CD4-positive, alpha-beta T cell treated with Interleukin-6 at 100 ng/mL for 8 hours (primary cell): ENCODE measurements around the gene ADARB2.
"Not testable (repeated sequence)": the region's sequence is repeated elsewhere in the genome, so short reads cannot be mapped to it uniquely, and the experiment has no call there.

Source experiments
- DNase-seq: peaks from one replicate; pipeline ENCODE4 v3.0.0-alpha.2; 2020; ENCODE audit warnings: mixed read lengths, low spot score

ADARB2 gene

GRCh38 chr10:1367938-1368841, 369.1 kb downstream of the ADARB2 start:
- DNase-seq: no peak

GRCh38 chr10:1366811-1367425, 370.4 kb downstream of the ADARB2 start:
- DNase-seq: no peak

- DNase-seq: no peak
These were observed 371.0 kb downstream of the ADARB2 start for GRCh38 chr10:1366322-1366691.

- no peak for DNase-seq
These were observed 371.6 kb downstream of the ADARB2 start for GRCh38 chr10:1365540-1366321.

- no peak for DNase-seq
These were observed 373.0 kb downstream of the ADARB2 start for GRCh38 chr10:1364151-1364910.

GRCh38 chr10:1363446-1364121, 373.7 kb downstream of the ADARB2 start:
- DNase-seq: no peak

- DNase-seq: no peak
These were observed 374.5 kb downstream of the ADARB2 start for GRCh38 chr10:1362589-1363445.

- DNase-seq: no peak
These were observed 375.8 kb downstream of the ADARB2 start for GRCh38 chr10:1361411-1362105.

GRCh38 chr10:1360558-1361164, 376.7 kb downstream of the ADARB2 start:
- no peak for DNase-seq

- DNase-seq: no peak
These were observed 377.2 kb downstream of the ADARB2 start for GRCh38 chr10:1360011-1360557.

GRCh38 chr10:1359626-1359955, 377.7 kb downstream of the ADARB2 start:
- no peak for DNase-seq

GRCh38 chr10:1358860-1359625, 378.3 kb downstream of the ADARB2 start:
- DNase-seq: no peak

- no peak for DNase-seq
These were observed 379.2 kb downstream of the ADARB2 start for GRCh38 chr10:1358147-1358546.

- no peak for DNase-seq
These were observed 381.0 kb downstream of the ADARB2 start for GRCh38 chr10:1356349-1356748.

GRCh38 chr10:1354809-1355710, 382.3 kb downstream of the ADARB2 start:
- DNase-seq: no peak

GRCh38 chr10:1352296-1352695, 385.0 kb downstream of the ADARB2 start:
- DNase-seq: not testable (repeated sequence)

- DNase-seq: no peak
These were observed 388.6 kb downstream of the ADARB2 start for GRCh38 chr10:1348773-1349050.
